IPS-11a (cell line): ENCODE results near the gene PDGFRB.
"Not testable (repeated sequence)": the region's sequence is repeated elsewhere in the genome, so short reads cannot be mapped to it uniquely, and the experiment has no call there.

ENCODE experiments used
- H3K4me3 ChIP-seq: one replicate; pipeline ENCODE4 v1.5.1; 2013; ENCODE audit warnings: low read depth, low read length, control low read depth

PDGFRB gene

DNA sequence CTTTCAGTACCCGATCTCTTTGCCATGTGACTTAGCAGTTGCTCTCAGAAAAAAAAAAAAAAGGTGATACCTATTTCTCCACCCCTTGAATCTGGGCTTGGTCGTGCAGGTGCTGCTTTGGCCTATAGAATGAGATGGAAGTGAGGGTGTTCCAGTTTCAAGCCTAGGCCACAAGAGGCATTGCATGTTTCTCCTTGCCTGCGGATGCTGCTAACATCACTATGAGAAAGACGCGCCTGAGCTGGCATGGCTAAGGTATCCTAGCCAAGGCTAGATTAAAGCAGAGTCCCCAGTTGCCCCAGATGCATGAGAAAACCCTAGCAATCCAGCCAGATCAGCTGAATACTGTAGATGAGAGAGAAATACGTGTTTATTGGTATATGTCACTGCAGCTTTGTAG lies 54.6 kb downstream of the PDGFRB start:
- H3K4me3 ChIP-seq = no peak overlapping the region

DNA sequence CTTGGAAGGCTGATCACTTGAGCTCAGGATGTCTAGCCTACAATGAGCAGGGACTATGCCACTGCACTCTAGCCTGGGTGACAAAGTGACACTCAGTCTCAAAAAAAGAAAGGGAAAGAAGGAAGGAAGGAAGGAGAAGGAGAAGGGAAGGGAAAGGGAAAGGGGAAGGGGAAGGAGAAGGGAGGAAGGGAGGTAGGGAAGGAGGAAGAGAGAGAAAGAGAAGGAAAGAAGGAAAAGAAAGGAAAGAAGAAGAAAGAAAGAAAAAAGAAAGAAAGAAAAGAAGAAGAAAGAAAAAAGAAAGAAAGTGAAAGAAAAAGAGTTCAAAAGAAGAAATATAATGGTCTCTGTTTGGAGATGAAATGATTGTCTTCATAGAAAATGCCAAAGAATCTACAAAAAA lies 58.5 kb downstream of the PDGFRB start:
- H3K4me3 ChIP-seq = no peak overlapping the region

DNA sequence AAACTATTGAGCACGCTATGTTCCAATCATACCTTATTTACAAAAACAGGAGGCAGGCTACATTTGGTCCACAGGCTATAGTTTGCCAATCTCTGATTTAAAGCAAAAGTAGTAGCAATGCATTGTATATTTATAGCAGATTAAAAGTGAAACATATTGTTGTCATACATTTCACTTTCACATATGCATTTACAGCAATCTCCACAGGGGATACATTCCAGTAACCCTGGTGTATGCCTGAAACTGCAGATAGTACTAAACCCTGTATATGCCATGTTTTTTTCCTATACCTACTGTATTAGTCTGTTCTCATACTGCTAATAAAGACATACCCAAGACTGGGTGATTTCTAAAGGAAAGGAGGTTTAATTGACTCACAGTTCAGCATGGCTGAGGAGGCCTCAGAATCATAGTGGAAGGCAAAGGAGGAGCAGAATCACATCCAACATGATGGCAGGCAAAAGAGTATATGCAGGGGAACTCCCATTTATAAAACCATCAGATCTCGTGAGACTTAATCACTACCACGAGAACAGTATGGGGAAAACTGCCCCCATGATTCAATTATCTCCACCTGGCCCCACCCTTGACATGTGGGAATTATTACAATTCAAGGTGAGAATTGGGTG lies 63.4 kb downstream of the PDGFRB start:
- H3K4me3 ChIP-seq = no peak overlapping the region

DNA sequence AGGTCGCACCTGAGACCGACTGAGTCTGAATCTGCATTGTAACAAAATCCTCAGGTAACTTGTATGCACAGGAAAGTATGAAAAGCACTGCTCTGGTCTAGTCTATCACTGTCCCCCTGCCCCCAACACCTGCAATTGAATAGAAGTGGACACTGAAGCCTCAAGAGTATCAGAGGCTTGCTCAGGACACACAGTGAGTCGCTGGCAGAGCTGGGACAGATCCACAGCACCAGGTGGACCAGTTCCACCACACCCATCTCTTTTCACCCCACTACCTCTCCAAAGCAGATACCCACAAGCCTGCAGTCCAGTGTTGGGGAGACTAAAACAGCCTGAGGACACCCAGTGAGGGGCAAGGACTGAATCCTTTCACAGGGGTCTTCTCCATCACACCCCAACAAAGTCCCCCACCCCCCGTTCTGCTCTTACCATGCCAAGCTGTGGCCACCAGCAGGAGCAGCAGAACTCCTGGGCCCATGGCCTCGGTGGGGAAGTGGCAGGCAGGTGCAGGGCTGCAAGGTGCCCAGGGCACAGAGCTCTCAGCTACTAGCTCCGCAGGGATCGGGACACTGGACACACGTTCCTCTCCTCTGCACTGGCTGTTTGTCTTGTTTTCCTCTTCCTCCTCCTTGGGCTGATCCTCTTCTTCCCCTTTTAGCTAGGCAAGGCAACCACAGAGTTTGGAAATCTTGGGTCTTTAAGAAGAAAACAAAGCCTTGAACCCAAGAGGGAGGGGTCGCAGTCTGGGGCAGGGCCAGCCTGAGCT lies 69.5 kb downstream of the PDGFRB start, which contains the start of gene CSF1R:
TSS of gene CSF1R (minus strand) at position 605 of the 766 bp plus-strand sequence. CDS start at position 478, 127 bp downstream.
- no peak within 1 kb of the TSS for H3K4me3 ChIP-seq

DNA sequence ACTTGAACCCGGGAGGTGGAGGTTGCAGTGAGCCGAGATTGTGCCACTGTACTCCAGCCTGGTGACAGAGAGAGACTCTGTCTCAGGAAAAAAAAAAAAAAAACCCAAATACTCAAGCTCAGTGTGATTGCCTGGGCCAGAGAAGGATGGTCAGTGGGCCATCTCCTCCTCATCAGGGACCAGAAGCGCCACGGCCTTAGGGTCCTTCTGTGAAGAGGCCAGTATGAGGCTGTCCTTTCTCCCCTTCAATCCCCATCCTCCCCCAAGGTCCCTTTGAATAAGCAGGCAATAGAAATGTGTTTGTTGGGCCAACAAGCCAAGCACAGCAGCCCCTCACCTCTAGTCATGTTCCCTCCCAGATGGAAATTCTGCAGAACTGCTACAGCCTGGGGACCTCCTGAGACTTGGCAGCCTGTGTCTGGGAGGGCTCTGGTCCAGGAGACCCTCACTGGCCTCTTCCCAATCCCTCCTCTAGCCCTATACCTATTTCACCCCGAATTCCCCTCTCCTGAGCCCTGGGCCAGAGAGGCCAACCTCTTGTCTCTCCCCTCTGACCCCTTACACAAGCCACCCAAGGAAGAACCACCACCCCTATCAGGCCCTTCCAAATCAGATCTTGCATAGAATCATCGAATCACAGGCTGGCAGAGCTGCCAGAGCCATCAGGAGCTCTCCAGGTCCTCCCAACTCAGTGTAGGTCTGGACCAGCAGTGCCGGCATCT lies 70.3 kb downstream of the PDGFRB start:
- H3K4me3 ChIP-seq = no peak overlapping the region

DNA sequence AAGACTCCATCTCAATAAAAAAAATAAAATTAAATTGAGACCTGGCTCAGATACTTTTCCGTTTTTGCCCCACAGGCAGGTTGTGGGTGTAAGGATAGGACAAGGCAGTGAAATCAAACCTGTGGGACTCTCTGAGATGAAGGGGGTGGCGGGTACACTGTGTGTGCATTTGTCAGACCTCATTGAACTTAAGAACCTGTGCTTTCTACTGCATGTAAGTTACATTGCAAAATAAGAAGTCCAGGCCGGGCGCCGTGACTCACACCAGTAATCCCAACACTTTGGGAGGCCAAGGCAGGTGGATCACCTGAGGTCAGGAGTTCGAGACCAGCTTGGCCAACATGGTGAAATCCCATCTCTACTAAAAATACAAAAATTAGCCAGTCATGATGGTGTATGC lies 70.9 kb downstream of the PDGFRB start:
- not testable (repeated sequence) for H3K4me3 ChIP-seq

DNA sequence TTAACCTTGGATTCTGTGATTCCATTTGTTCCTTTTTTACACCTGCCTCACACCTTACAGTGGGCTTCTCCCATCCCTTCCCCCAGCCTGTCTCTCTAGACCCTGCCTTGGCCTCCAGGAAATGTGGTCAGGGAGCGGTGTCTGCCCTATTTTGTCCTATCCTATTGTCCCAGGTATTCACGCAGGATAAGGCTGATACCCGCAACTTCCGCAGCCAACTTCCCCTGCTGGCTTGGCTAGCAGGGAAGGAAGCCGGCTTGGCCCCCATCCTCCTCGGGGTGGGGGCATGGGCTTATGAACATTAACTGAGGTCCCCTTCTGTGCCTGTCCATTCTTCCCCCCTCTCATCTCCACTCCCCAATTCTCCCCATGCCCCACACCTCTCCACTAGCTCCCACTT lies 72.8 kb downstream of the PDGFRB start:
- no peak overlapping the region for H3K4me3 ChIP-seq

DNA sequence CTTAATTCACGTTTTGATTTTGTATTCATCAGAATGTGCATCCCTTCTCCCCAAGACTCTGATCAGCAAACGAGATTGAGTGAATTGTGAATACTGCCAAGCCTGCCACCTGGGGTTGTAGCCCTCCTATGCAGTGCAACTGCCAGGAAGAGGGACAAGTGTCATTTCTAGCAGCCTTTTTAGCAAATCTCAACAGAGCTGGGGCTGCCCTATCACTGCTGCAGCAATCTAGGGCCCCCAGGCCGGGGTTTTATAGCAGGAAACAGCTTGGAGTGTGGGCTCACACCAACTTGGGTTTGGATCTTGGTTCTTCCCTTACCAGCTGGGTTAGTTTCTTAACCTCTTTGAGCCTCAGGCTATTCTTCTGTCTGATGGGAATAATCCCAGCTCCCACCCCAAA lies 73.3 kb downstream of the PDGFRB start:
- H3K4me3 ChIP-seq = no peak overlapping the region

DNA sequence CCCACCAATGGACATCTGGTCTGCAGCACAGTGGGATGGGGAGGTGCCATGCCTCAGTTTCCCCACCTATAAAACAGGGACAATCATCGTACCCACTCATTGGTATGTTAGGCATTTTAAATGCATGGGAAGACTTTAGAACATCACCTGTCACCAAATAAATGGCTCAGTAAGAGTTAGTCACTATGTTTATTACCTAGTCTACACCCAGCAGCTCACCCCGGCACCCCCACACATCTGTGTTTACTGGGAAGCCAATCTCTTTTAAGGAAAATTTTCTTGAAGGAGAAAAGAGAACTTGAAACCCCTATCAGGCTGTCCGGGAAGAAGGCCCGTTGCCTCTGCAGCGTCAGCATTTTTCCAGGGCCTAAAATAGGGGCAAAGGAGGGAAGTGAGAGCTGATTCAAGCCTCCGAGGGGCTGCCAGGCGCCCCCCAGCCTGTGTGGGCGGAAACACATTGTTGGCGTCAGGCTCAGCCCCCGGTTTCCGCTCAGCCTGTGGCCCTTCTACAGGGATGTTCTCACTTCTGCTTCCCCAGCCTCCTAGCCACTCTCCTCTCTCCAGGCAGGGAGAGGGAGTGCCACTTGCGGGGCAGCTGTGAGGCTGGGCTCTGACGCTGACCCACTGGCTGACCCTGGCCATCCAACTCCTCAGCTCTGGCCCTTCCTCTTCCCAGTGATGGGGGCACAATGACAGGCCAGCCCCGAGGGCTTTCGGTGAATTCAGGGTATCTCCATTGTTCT lies 73.9 kb downstream of the PDGFRB start:
- H3K4me3 ChIP-seq = no peak overlapping the region

DNA sequence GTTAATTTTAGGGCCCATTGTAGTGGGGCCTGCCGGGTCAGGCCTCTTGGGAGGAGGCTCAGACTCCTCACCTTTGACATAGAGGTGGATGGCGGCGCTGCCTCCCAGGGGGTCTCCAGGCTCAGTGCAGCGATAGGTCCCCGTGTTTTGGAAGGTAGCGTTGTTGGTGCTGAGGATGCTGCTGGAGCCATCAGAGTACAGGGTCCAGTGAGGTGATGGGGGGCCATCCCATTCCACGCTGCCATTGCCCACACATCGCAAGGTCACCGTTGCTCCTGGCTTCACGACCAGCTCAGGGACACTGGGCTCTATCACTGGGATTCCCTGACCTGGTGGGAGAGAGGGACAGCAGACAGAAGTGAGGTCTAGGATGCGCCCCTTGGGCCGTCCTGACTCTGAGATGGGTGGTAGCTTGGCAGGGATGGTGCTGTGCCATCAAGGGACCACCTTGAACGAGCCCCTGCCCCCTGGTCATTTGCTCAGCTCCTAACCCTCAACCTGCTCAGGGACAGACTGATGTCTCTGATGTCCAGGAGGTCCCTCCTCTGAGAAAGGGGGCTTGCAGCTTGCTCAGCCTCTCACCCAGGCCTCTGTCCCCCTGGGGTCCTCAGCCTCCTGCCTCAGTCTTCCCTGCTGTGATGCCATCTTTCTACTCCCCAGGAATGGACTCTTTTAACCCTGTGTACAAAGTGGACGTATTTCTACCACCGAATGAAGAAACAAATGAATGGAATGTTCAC lies 74.8 kb downstream of the PDGFRB start:
- H3K4me3 ChIP-seq = no peak overlapping the region

DNA sequence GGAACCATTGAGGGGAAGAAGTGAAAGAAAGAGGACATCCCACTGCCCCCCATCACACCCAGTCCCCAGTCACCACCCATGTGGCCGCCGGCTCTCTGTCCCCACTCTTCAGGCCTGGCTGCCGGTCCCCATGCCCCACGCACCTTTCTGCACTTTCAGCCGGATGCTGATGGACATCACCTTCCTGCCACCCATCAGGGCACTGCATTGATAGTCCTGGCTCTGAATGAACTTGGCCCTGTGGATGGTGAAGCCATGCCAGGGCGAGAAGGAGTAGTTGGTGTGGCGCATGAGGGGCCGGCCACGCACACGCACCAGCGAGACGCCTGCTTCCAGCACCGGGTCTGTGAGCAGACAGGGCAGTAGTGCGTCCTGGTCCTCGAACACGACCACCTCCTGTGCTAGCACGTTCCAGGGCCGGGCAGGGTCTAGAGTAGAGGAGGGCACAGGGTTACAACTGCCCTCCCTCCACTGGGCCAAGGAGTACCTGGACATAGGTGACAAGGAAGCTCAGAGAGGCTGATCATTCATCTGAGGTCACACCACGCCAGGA lies 75.7 kb downstream of the PDGFRB start:
- H3K4me3 ChIP-seq = no peak overlapping the region

DNA sequence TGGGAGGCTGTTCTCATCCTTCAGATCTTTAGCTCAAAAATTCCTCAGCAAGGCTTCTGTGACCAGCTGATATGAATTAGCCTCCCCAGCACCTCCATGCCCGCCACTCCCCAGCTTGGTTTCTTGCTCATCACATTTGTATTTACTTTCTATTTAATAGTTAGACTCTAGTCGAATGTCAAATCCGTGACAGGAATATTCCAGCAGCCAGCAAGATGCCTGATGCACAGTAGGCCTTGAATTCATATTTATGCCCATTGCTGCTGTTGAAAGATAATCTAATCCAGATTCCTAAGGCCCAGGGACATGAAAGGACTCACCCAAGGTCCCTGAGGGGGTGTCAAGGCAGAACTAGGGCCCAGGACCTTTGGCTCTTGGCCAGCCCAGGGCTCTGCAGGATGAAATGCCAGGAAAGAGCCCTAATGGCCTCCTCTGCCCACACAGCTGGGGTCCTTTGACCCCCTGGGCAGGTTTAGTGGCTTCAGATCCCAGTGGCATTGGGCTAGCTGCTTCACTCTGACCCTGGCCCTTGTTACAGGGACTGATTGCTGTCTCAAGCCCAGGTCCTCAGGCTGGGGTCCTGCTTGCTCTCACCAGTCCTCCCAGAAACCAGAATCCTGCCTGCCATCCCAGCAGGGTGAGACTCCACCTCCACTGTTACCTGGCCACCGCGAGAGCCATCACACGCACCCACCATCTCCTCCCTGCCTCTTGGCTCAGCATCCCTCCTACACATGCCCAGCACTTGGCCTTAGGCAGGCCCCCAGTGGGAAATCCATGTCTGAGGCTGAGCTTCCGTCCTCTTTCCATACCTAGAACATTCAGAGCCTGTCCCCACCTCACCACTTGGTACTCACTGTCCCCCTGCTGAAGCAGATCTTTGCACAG lies 76.6 kb downstream of the PDGFRB start:
- H3K4me3 ChIP-seq = no peak overlapping the region

DNA sequence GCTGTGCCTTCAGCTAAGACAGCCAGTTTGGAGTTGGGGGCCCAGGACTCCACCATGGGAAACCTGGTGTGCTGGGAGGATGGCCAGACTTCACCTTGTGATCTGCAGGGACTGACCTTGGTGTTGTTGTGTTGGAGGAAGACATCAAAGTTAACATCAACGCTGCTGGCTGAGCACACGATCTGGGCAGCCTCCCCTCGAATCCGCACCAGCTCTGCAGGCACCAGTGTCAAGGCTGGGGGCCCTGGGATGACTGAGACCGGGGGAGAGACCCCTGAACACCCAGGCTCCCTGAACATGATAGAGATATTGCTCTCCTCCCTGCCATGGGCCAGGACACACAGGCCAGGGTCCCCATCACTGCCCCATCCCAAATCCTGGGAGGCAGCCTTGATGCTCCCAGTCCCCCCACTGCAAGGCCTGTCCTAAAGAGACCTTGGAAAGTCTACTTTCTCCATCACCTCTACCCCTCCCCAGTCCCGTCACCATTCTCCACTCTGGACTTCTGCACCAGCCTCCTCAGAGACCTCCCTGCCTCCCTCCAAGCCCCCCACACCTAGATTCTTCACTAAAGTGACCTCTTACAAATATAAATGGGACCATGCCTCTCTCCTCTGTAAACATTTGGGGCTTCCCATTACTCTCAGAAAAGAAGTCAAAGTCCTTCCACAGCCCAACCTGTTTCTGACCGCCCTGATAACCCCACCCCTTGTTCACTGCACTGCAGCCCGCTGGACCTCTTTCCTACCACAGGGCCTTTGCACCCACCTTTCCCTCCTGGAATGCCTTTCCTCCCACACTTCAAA lies 77.4 kb downstream of the PDGFRB start:
- H3K4me3 ChIP-seq = no peak overlapping the region

DNA sequence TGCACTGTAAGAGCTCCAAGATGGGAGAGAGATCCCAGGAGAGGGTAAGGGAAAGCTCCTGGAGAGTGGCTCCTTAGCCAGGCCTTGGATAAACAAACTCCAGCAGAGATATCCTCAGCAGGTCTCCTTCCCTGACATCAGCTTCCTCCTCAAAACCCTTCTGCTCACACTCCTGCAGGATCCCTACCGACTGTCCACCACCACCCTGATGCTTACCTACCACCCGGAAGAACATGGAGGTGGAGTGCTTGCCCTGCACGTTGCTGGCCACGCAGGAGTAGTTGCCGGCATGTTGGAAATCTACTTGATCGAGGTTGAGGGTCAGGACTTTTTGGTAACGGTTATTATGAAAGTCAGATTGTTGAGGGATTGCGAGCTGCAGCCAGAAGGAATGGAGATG lies 78.6 kb downstream of the PDGFRB start:
- H3K4me3 ChIP-seq = no peak overlapping the region

DNA sequence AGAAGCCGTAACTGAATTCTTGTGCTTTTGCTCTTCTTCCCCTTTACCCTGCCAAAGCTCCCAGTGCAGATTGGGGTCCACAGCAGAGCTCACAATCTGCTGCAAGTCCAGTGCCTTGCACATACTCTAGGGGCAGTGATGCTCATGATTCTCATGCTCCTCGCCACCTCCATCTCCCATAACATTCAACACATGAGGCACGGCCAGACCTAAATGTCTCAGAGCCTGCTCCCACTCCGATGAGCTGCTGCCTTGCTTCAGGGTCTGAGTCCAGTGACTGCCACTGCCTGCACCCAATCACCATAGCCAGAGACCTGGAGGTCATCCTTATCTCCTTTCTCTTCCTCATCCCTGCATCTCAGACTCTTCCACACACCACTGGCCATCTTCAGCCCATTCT lies 79.8 kb downstream of the PDGFRB start:
- no peak overlapping the region for H3K4me3 ChIP-seq

DNA sequence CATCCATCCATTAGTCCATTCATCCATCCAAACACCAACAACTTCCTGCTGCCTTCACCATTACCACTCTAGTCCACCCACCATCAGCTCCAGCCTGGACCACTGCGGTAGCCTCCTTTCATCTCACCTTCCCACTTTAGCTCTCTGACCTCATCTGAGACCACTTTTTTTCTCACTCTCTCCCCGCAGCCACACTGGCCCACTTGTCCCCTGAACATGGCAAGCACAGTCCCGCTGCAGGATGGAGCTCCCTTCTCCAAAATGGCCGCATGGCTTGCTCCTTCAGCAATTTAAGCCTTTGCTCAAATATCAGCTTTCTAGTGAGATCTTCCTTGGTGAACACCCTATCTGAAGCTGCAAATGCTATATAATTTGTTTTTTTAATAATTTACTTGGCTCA lies 80.4 kb downstream of the PDGFRB start:
- H3K4me3 ChIP-seq = no peak overlapping the region

DNA sequence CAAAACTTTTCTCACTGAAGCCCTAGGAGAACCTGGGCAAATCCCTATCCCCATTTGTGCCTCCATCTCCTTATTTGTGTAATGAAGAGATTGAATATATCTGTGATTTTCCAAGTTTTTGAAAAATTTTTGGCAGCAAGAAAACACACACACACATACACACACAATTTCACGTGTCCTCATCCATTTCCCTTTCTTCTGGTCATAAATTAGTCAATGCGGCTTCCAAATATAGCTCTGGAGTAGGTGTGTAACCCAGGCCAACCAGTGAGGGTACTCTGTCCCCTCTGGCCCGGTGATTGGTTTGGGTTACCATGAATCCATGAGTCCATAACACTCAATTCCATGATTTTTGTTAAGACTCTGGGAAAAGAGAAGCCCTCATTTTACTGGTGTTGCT lies 82.0 kb downstream of the PDGFRB start:
- H3K4me3 ChIP-seq = no peak overlapping the region

DNA sequence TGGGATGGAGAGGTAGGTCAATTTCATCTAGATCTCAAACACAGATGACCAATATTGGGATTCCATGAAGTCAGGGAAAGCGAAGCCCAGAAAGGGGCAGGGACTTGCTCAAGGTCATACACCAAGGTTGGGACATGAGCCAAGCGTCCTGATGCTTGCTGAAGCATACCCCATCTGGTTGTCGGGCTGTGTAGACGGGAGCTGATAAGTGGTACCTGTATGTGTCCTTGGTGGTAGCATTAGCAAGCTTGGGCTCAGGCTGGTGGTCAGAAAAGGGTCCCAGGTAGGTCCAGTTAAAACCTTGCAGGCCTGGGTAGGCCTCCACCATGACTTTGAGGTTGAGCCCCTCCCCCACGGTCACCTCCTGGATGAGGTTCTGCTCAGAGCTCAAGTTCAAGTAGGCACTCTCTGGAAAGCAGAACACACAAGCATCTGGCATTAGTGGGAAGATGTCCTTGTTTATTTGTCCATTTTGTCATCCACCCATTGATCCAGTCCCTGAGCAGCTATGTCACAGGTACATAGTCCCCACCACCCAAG lies 82.5 kb downstream of the PDGFRB start:
- H3K4me3 ChIP-seq = no peak overlapping the region
